ENCODE data around the gene POGZ.
"Not testable (repeated sequence)": the region's sequence is repeated elsewhere in the genome, so short reads cannot be mapped to it uniquely, and the experiment has no call there.

Gene POGZ

GRCh38 chr1:151455966-151456365, 3.3 kb downstream of the POGZ start:
- no peak for TF ChIP-seq CTCF (IDR thresholded peaks at IDR 0.05; ENCODE audit: borderline replicate concordance, control extremely low read depth, extremely low read depth, insufficient read depth, missing control alignments)
- DNase-seq (ENCODE audit: low spot score): no peak
- in situ Hi-C loops (cut with MboI; ENCODE audit: low sequenced_read_pairs, unreplicated experiment): no loop called here

GRCh38 chr1:151455231-151455630, 4.1 kb downstream of the POGZ start:
- in situ Hi-C loops (cut with MboI; ENCODE audit: low sequenced_read_pairs, unreplicated experiment): no loop called here
- TF ChIP-seq CTCF (IDR thresholded peaks at IDR 0.05; ENCODE audit: borderline replicate concordance, control extremely low read depth, extremely low read depth, insufficient read depth, missing control alignments): no peak

GRCh38 chr1:151447696-151448095, 11.6 kb downstream of the POGZ start:
- in situ Hi-C loops (cut with MboI; ENCODE audit: low sequenced_read_pairs, unreplicated experiment): no loop called here
- no peak for DNase-seq (ENCODE audit: low spot score)

More at GRCh38 chr1:151455231-151455630, 4.1 kb downstream of the POGZ start:
- no peak for DNase-seq (ENCODE audit: low spot score)

GRCh38 chr1:151444783-151445177, 14.5 kb downstream of the POGZ start:
- TF ChIP-seq CTCF (IDR thresholded peaks at IDR 0.05; ENCODE audit: borderline replicate concordance, control extremely low read depth, extremely low read depth, insufficient read depth, missing control alignments): no peak
- DNase-seq (ENCODE audit: low spot score): no peak
- in situ Hi-C loops (cut with MboI; ENCODE audit: low sequenced_read_pairs, unreplicated experiment): no loop called here

More at GRCh38 chr1:151447696-151448095, 11.6 kb downstream of the POGZ start:
- no peak for TF ChIP-seq CTCF (IDR thresholded peaks at IDR 0.05; ENCODE audit: borderline replicate concordance, control extremely low read depth, extremely low read depth, insufficient read depth, missing control alignments)

GRCh38 chr1:151443846-151444782, 15.2 kb downstream of the POGZ start:
- DNase-seq (ENCODE audit: low spot score): peak; percentile 67
- in situ Hi-C loops (cut with MboI; ENCODE audit: low sequenced_read_pairs, unreplicated experiment): no loop called here
- peak; percentile 42 for TF ChIP-seq CTCF (IDR thresholded peaks at IDR 0.05; ENCODE audit: borderline replicate concordance, control extremely low read depth, extremely low read depth, insufficient read depth, missing control alignments)

GRCh38 chr1:151437396-151437795, 21.9 kb downstream of the POGZ start:
- DNase-seq (ENCODE audit: low spot score); in situ Hi-C loops (cut with MboI; ENCODE audit: low sequenced_read_pairs, unreplicated experiment): not testable (repeated sequence)

- TF ChIP-seq CTCF (IDR thresholded peaks at IDR 0.05; ENCODE audit: borderline replicate concordance, control extremely low read depth, extremely low read depth, insufficient read depth, missing control alignments): no peak
- no peak for DNase-seq (ENCODE audit: low spot score)
- in situ Hi-C loops (cut with MboI; ENCODE audit: low sequenced_read_pairs, unreplicated experiment): no loop called here
Observed at GRCh38 chr1:151436985-151437384, 22.3 kb downstream of the POGZ start.
